Measurements from ENCODE around the gene PPP1R15A.

GRCh38 chr19:48896191-48896720 lies 24.0 kb downstream of the PPP1R15A start:
- no peak for TF ChIP-seq POLR2AphosphoS5 (IDR thresholded peaks at IDR 0.05; ENCODE audit: low read depth, low read length)
- no peak for TF ChIP-seq POLR2A (IDR thresholded peaks at IDR 0.05; ENCODE audit: low read depth, low read length)

Measured in GM12892 (cell line).